OCI-LY7 (cell line): Measurements from ENCODE around the gene ERVK3-1. TPM values are rescaled to one million over a fixed set of nuclear protein-coding genes. Genes with fewer than 3 reads are reported as not detected.

ENCODE experiments used
- BruUV-seq: library from RNA; stranded (reverse); fragments of 400-500 nt; replicated peaks from 2 replicates; lab custom pipeline; 2021; lab: Mats Ljungman, UMichigan
- CTCF ChIA-PET: fragments of 300-600 bp; sonication (Branson Sonifier 250); formaldehyde crosslinking; loops from one replicate; lab custom pipeline; 2022; ENCODE audit warnings: antibody characterized with exemption; ENCODE audit not compliant: unreplicated experiment; lab: Charles Lee
- POLR2A ChIA-PET: fragments of 300-600 bp; sonication (Branson Sonifier 250); formaldehyde crosslinking; loops from one replicate; lab custom pipeline; 2022; ENCODE audit warnings: antibody characterized with exemption; lab: Charles Lee
- DNase-seq: peaks from one replicate; pipeline ENCODE4 v3.0.0-alpha.2; 2015; ENCODE audit warnings: low spot score
- H2AFZ ChIP-seq: fragments of 200-600 bp; sonication (generic), shearing (Covaris generic); 2 replicates; pipeline ENCODE4 v1.6.1; 2014; ENCODE audit warnings: mild to moderate bottlenecking, antibody characterized with exemption, low read length, moderate library complexity
- H3K27ac ChIP-seq: fragments of 200-600 bp; sonication (generic); 2 replicates; pipeline ENCODE4 v1.5.1; 2014; ENCODE audit warnings: mixed run types, low read depth, mild to moderate bottlenecking, moderate library complexity, low read length, inconsistent platforms; ENCODE audit not compliant: poor library complexity, severe bottlenecking
- H3K36me3 ChIP-seq: fragments of 200-600 bp; sonication (generic); 2 replicates; pipeline ENCODE4 v1.6.1; 2014; ENCODE audit warnings: mild to moderate bottlenecking, antibody characterized with exemption, low read length, moderate library complexity, mixed read lengths; ENCODE audit not compliant: insufficient read depth
- H3K4me1 ChIP-seq: fragments of 200-600 bp; sonication (generic); 2 replicates; pipeline ENCODE4 v1.5.1; 2014; ENCODE audit warnings: mild to moderate bottlenecking, low read length; ENCODE audit not compliant: insufficient read depth, poor library complexity, severe bottlenecking
- H3K4me2 ChIP-seq: fragments of 200-600 bp; sonication (generic); 2 replicates; pipeline ENCODE4 v1.6.1; 2014; ENCODE audit warnings: mild to moderate bottlenecking, low read length
- H3K4me3 ChIP-seq: fragments of 200-600 bp; sonication (generic); 2 replicates; pipeline ENCODE4 v1.5.1; 2014; ENCODE audit warnings: mild to moderate bottlenecking, low read depth, low read length; ENCODE audit not compliant: poor library complexity, severe bottlenecking
- H3K79me2 ChIP-seq: fragments of 200-600 bp; sonication (generic); 2 replicates; pipeline ENCODE4 v1.6.1; 2016; ENCODE audit warnings: low read depth, mild to moderate bottlenecking, low read length, moderate library complexity, mixed read lengths; ENCODE audit not compliant: insufficient read depth
- H3K9me2 ChIP-seq: fragments of 200-600 bp; sonication (generic); 2 replicates; pipeline ENCODE4 v1.6.1; 2016; ENCODE audit warnings: mild to moderate bottlenecking, low read length, mixed read lengths; ENCODE audit not compliant: insufficient read depth
- H3K9me3 ChIP-seq: fragments of 200-600 bp; sonication (generic); 2 replicates; pipeline ENCODE4 v1.6.1; 2014; ENCODE audit warnings: mild to moderate bottlenecking, mixed run types, low read length, mixed read lengths
- H4K20me1 ChIP-seq: fragments of 200-600 bp; sonication (generic); 2 replicates; pipeline ENCODE4 v1.6.1; 2014; ENCODE audit warnings: mild to moderate bottlenecking, antibody characterized with exemption, low read length, moderate library complexity, mixed read lengths; ENCODE audit not compliant: insufficient read depth
- CTCF ChIP-seq: fragments of 200-600 bp; sonication (generic); conservative IDR thresholded peaks from 2 replicates; pipeline ENCODE4 v1.5.1; 2014; ENCODE audit warnings: mild to moderate bottlenecking, antibody characterized with exemption, low read length, moderate library complexity, mixed read lengths
- EZH2phosphoT487 ChIP-seq: fragments of 200-600 bp; sonication (generic); IDR thresholded peaks from 2 replicates; pipeline ENCODE4 v1.6.1; 2018; ENCODE audit warnings: low read depth, borderline replicate concordance, mild to moderate bottlenecking, mixed run types, antibody characterized with exemption, low read length, moderate library complexity, mixed read lengths
- intact Hi-C: fragments of 100-400 bp; cut with micrococcal nuclease; formaldehyde crosslinking; loops from one replicate; pipeline ENCODE4 v1.10.0; 2022; ENCODE audit not compliant: unreplicated experiment
- total RNA-seq, 2 experiments: library from RNA; depleted of rRNA in 1 of 2; stranded (reverse); fragments of >200 nt in 1 of 2; shearing (Covaris generic) in 1 of 2; gene quantifications; 2 replicates each; pipeline ENCODE4 v1.2.3, GENCODE V29; 2014 to 2022

The ERVK3-1 gene
- total RNA-seq, 2 experiments from 2014 or later = 48.1 to 61.7 TPM

DNA sequence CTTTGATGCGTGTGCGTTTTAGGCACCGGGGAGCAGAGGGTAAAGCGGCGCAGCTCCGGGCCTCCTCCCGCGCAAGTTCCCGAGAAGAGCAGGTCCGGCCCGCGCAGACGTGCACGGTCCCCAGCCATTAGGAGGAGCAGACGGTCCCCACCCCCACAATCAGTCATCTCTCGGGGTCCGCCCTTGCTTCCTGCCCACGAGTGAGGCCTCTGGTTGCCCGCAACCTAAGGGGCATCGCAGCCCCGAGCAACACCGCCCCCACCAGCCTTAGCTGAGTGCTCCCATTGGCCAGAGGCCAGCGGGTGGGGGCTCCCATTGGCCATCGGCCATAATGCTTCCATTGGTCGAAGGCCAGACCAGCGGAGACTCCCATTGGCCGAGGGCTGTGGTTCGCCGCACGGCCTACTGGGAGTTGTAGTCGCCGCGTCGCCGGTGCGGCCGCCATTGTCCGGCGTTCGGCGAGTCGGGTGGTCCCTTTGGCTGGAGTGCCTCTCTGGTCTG is 26.6 kb upstream of the ERVK3-1 start, which contains the start of gene ZNF8:
Gene ZNF8 (plus strand): TSS at position 415 of the 501 bp plus-strand sequence. CDS start 127 bp downstream, outside the sequence.
- intact Hi-C loops = loop anchor here (1.0 to 2.0 kb wide), 5 partner anchors 26 to 109 kb away; partner anchors contain the start of genes ERVK3-1, RPS5, ZNF274 and ZSCAN22
- Histone ChIP-seq H3K9me3 (peaks cover 16% of the 10 kb centered on the region), H3K4me3 (peak within 1 kb of the TSS; percentile 83), H4K20me1 (no peaks in the 10 kb centered on the region), H3K4me1 (peaks cover 18% of the 10 kb centered on the region), H3K9me2 (no peaks in the 10 kb centered on the region), H3K36me3 (peaks cover 47% of the 10 kb centered on the region), H3K79me2 (peaks cover 37% of the 10 kb centered on the region), H2AFZ (peak within 1 kb of the TSS; percentile 90), H3K4me2 (peak within 1 kb of the TSS; percentile 92), H3K27ac (peak within 1 kb of the TSS; percentile 52)
- ChIA-PET POLR2A (interaction anchor here (0.6 to 0.9 kb wide), 2 partner anchors 28 to 32 kb away, joined by 3 to 4 read pairs; no protein-coding TSS in a partner anchor), CTCF (no interaction called here)
- no TSS peak for BruUV-seq
- TF ChIP-seq EZH2phosphoT487 (no peak), CTCF (no peak)
- peak; percentile 99 for DNase-seq

DNA sequence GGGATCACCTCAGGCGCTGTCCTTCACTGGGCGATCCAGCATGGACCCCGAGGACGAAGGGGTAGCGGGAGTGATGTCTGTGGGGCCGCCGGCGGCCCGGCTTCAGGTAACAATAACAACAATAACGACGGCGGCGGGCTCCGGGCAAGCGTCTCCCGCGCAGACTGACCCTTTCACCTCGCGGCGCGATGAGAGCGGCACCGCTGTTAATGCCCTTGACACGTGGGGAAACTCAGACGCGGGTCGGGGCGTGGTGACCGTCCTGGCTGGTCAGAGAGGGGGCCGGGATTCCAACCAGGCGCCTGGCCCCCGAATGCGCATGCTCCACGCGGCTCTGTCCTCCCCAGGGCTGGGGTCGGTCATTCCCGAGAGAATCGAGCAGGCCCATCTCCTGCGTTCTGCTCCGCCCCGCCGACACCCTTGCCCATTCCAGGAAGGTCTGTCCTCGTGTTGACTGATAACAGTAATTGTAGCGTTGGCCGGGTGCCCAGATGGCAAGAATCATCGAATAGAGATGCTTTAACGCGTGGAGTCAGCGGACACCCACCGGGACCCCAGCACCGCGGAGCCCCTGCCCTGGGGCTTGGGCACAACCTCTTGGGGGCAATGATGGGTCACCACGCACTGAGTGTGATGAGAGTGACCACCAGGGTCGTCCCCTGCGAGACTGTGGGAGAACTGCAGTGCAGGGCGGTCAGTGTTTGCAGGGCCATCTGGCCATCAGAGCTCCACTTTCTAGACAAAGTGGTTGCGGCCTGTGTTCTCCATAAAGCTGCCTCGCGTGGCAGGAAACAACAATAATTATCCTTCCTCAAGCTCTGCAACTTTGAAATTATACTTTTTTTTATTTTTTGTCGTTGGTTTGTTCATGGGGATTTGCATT is 25.9 kb upstream of the ERVK3-1 start:
- Histone ChIP-seq H3K36me3 (peaks cover 49% of the 10 kb centered on the region), H4K20me1 (no peaks in the 10 kb centered on the region), H3K9me2 (no peaks in the 10 kb centered on the region), H3K4me2 (peak overlapping the region; percentile 92), H3K27ac (peak overlapping the region; percentile 2), H3K4me3 (peak overlapping the region; percentile 83), H3K9me3 (peaks cover 16% of the 10 kb centered on the region), H2AFZ (peak overlapping the region; percentile 81), H3K4me1 (peaks cover 18% of the 10 kb centered on the region), H3K79me2 (peaks cover 37% of the 10 kb centered on the region)
- ChIA-PET POLR2A (interaction anchor here (0.6 to 0.9 kb wide), 3 partner anchors 27 to 143 kb away, joined by 3 to 4 read pairs (median 3); no protein-coding TSS in a partner anchor), CTCF (no interaction called here)
- TF ChIP-seq CTCF (no peak), EZH2phosphoT487 (no peak)
- DNase-seq = peak; percentile 35
- intact Hi-C loops = loop anchor here (2.0 kb wide), 4 partner anchors 26 to 96 kb away; partner anchors contain the start of genes ERVK3-1, ZNF274 and ZSCAN22
- BruUV-seq = no TSS peak
